ENCODE measurements around the gene NKAIN2. TPM values are rescaled to one million over a fixed set of nuclear protein-coding genes. Genes with fewer than 3 reads are reported as not detected.
A peak's percentile ranks its signal among the peaks of the same experiment; 100 is the strongest.

NKAIN2 gene
- total RNA-seq, 2 donors from 2014 or later, result 0.29 TPM; not detected in 1

- H3K4me1 ChIP-seq (ENCODE audit: control insufficient read depth, insufficient read depth, low read length), result no peaks in the 10 kb centered on the region
- no peak overlapping the region for H3K4me3 Mint-ChIP-seq
- H3K4me1 Mint-ChIP-seq, result peaks cover 27% of the 10 kb centered on the region
- H3K27ac ChIP-seq (ENCODE audit: low read depth, low read length), result no peak overlapping the region
- H3K9me3 ChIP-seq (ENCODE audit: control insufficient read depth, low read length), result no peaks in the 10 kb centered on the region
- H3K9ac ChIP-seq (ENCODE audit: extremely low read depth, low read length, poor library complexity, severe bottlenecking), result no peak overlapping the region
- no peaks in the 10 kb centered on the region for H3K27me3 Mint-ChIP-seq (ENCODE audit: insufficient read depth)
- no peak for DNase-seq
- TF ChIP-seq CTCF (conservative IDR thresholded peaks at IDR 0.05), result no peak
- H3K36me3 ChIP-seq (ENCODE audit: control insufficient read depth, insufficient read depth, low read length), result no peaks in the 10 kb centered on the region
- H3K4me3 ChIP-seq (ENCODE audit: low read length), result no peak overlapping the region
- no peaks in the 10 kb centered on the region for H3K36me3 Mint-ChIP-seq (ENCODE audit: low read depth)
- H3K27ac Mint-ChIP-seq, result no peak overlapping the region
- no peaks in the 10 kb centered on the region for H3K9me3 Mint-ChIP-seq
- H3K27me3 ChIP-seq (ENCODE audit: control insufficient read depth, insufficient read depth, low read length, poor library complexity, severe bottlenecking), result no peaks in the 10 kb centered on the region
- 85% methylated on average over 1 of the region's 1 CpG; no CpG with 5 or more reads in 1 of the 2 experiments for WGBS, 2 experiments (ENCODE audit: insufficient coverage in 1 of 2, insufficient read length in 1 of 2)
These were observed 1063.5 kb downstream of the NKAIN2 start for GRCh38 chr6:124867121-124867520.

- Histone ChIP-seq H3K9ac (ENCODE audit: extremely low read depth, low read length, poor library complexity, severe bottlenecking) (no peak overlapping the region), H3K4me1 (ENCODE audit: control insufficient read depth, insufficient read depth, low read length) (no peaks in the 10 kb centered on the region), H3K27me3 (ENCODE audit: control insufficient read depth, insufficient read depth, low read length, poor library complexity, severe bottlenecking) (no peaks in the 10 kb centered on the region), H3K27ac (ENCODE audit: low read depth, low read length) (no peak overlapping the region), H3K36me3 (ENCODE audit: control insufficient read depth, insufficient read depth, low read length) (no peaks in the 10 kb centered on the region), H3K9me3 (ENCODE audit: control insufficient read depth, low read length) (no peaks in the 10 kb centered on the region), H3K4me3 (ENCODE audit: low read length) (no peak overlapping the region)
- DNase-seq, result no peak
- TF ChIP-seq CTCF (conservative IDR thresholded peaks at IDR 0.05), result no peak
- H3K27ac Mint-ChIP-seq, result no peak overlapping the region
- H3K27me3 Mint-ChIP-seq (ENCODE audit: insufficient read depth), result no peaks in the 10 kb centered on the region
- no peaks in the 10 kb centered on the region for H3K9me3 Mint-ChIP-seq
- no peak overlapping the region for H3K4me3 Mint-ChIP-seq
- peaks cover 27% of the 10 kb centered on the region for H3K4me1 Mint-ChIP-seq
- 67 to 80% methylated on average over 1 of the region's 1 CpG for WGBS, 2 experiments (ENCODE audit: insufficient coverage in 1 of 2, insufficient read length in 1 of 2)
- H3K36me3 Mint-ChIP-seq (ENCODE audit: low read depth), result no peaks in the 10 kb centered on the region
These were observed 1064.8 kb downstream of the NKAIN2 start for GRCh38 chr6:124868481-124868880.

- Mint-ChIP-seq H3K4me1 (peaks cover 27% of the 10 kb centered on the region), H3K27me3 (ENCODE audit: insufficient read depth) (no peaks in the 10 kb centered on the region), H3K36me3 (ENCODE audit: low read depth) (no peaks in the 10 kb centered on the region), H3K9me3 (no peaks in the 10 kb centered on the region), H3K4me3 (no peak overlapping the region), H3K27ac (peak overlapping the region; percentile 3)
- H3K36me3 ChIP-seq (ENCODE audit: control insufficient read depth, insufficient read depth, low read length), result no peaks in the 10 kb centered on the region
- H3K9me3 ChIP-seq (ENCODE audit: control insufficient read depth, low read length), result no peaks in the 10 kb centered on the region
- WGBS, 2 experiments (ENCODE audit: insufficient coverage in 1 of 2, insufficient read length in 1 of 2), result 97% methylated on average over 2 of the region's 2 CpGs; no CpG with 5 or more reads in 1 of the 2 experiments
- H3K27ac ChIP-seq (ENCODE audit: low read depth, low read length), result no peak overlapping the region
- DNase-seq, result no peak
- H3K9ac ChIP-seq (ENCODE audit: extremely low read depth, low read length, poor library complexity, severe bottlenecking), result no peak overlapping the region
- H3K4me1 ChIP-seq (ENCODE audit: control insufficient read depth, insufficient read depth, low read length), result no peaks in the 10 kb centered on the region
- no peak overlapping the region for H3K4me3 ChIP-seq (ENCODE audit: low read length)
- TF ChIP-seq CTCF (conservative IDR thresholded peaks at IDR 0.05), result no peak
- H3K27me3 ChIP-seq (ENCODE audit: control insufficient read depth, insufficient read depth, low read length, poor library complexity, severe bottlenecking), result no peaks in the 10 kb centered on the region
These were observed 1065.8 kb downstream of the NKAIN2 start for GRCh38 chr6:124869416-124869815.
